GM19023 (cell line): ENCODE data around the gene BRWD1.
"Not testable (repeated sequence)": the region's sequence is repeated elsewhere in the genome, so short reads cannot be mapped to it uniquely, and the experiment has no call there.

ENCODE experiments used
- ATAC-seq: cut with Tn5 transposase; IDR thresholded peaks from one replicate; pipeline ENCODE4 v1.9.1; 2021; ENCODE audit warnings: mild to moderate bottlenecking, moderate library complexity; ENCODE audit not compliant: unreplicated experiment

The BRWD1 gene

GRCh38 chr21:39141502-39141901 lies 171.9 kb downstream of the BRWD1 start:
- no peak for ATAC-seq

GRCh38 chr21:39137248-39138178 lies 175.9 kb downstream of the BRWD1 start:
- ATAC-seq: no peak

GRCh38 chr21:39136711-39137110 lies 176.7 kb downstream of the BRWD1 start:
- no peak for ATAC-seq

GRCh38 chr21:39136138-39136537 lies 177.3 kb downstream of the BRWD1 start:
- not testable (repeated sequence) for ATAC-seq

GRCh38 chr21:39134288-39134810 lies 179.1 kb downstream of the BRWD1 start:
- ATAC-seq: no peak
